ENCODE results near the gene RAB11B.
"Not testable (repeated sequence)": the region's sequence is repeated elsewhere in the genome, so short reads cannot be mapped to it uniquely, and the experiment has no call there.

The RAB11B gene

GRCh38 chr19:8396563-8397203 is 6.5 kb downstream of the RAB11B start:
- peak; percentile 80 to 85 for DNase-seq

DNA sequence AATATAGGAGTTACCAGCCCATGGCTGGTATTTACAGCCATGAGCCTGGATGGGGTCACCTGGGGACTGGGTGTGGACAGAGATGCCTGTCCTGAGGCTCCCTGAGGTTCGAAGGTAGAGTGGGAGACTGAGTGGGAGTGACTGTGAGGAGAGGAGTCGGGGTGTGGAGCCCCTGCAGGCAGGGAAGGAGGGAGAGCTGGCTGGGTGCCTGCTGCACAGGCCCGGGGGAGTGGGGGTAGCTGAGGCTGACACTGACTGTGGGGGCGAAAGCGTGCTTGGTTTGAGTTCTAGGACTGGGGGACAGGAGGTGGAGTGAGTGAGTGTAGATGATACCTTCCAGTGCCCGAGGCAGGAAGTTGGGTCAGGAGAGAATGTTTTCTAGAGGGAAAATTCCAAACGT is 7.1 kb downstream of the RAB11B start:
- no peak for DNase-seq

- DNase-seq, result no peak
These were observed 7.7 kb downstream of the RAB11B start for GRCh38 chr19:8397746-8398310.

DNA sequence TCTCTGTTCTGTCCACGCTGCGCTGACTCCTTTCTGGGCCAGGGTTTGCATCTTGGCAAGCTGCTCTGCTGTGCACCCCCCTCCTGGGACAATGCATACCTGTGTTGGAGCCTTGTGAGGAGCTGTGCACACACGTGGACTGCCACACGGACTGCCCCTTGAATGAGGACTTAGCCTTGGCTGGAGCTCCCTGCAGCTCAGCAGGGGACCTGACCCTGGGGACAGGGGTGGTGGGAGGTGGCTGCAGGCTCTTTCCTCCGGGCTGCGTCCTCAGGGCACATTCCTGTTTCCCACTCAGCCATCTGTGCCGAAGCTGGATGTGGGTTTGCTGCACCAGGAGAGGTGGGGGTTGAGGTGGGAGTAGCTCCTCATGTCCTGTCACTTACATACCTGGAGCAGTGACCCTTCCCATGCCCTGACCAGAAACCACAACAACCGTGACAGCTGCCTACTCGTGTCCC is 8.2 kb downstream of the RAB11B start:
- no peak for DNase-seq

DNA sequence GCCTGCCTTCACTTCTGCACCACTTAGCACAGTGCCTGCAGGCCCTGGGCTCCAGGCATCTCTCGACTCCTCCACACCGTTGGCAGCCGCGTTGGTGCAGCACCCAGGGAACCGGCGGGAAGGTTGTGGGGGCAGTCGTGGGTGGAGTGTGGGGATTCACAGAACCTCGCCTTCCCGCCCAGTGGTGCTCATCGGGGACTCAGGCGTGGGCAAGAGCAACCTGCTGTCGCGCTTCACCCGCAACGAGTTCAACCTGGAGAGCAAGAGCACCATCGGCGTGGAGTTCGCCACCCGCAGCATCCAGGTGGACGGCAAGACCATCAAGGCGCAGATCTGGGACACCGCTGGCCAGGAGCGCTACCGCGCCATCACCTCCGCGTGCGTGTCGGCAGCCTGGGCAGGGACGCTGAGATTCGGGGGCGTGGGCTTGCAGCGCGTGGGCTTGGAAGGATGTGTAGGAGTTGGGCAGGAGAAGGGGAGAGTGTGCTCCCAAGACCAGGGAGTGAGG is 9.6 kb downstream of the RAB11B start:
- DNase-seq, result no peak

DNA sequence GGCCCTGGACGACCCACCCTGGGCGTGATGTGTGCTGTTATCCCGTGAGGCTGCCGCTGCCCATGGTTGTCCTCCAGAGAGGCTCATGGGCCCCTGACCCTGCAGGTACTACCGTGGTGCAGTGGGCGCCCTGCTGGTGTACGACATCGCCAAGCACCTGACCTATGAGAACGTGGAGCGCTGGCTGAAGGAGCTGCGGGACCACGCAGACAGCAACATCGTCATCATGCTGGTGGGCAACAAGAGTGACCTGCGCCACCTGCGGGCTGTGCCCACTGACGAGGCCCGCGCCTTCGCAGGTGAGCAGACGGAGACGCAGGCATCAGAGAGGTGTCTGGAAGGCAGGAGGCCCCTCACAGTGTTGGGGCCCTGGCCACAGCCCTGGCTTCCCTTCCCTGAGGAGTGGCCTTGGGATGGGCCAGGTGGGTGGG is 11.8 kb downstream of the RAB11B start:
- DNase-seq, result no peak

DNA sequence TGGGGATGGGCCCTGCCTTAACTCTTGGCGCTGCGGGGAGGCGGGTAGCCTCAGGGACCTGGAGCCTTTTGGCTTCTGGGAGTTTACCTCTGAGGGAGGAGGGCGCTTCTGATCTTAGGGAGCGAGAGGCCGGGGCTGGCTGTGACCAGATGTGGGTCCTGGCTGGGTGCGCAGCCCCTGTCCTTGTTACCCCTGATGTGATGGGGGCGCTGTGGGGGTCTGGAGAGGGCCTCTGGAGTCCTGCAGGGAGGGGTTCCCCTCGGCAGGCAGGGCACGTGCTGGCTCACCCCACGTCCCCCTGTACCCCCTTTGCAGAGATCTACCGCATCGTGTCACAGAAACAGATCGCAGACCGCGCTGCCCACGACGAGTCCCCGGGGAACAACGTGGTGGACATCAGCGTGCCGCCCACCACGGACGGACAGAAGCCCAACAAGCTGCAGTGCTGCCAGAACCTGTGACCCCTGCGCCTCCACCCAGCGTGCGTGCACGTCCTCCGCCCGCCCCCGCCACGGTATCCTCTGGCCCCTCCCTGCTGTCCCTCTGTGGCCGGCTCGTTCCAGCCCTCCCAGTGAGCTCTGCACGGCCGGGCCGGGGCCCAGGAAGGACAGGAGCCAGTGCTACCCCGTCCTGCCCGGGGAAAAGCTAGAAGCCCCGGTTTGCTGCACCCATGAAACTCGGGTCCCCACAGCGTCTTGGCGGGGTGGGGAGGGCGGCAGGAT is 13.1 kb downstream of the RAB11B start:
- DNase-seq, result no peak

DNA sequence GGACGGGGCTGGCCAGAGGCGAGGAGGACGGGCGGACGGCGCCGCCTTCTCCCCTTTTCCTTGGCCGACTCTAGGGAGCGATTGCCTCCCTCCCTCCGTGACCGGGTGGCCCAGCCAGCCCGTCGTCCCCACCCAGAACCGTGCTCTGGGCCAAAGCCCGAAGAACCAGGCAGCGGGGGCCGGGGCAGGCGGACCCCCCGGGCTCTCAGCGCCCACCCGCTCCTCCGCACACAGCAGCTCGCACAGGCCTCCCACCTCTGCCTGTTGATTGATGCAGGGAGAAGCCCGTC is 13.6 kb downstream of the RAB11B start:
- no peak for DNase-seq

DNA sequence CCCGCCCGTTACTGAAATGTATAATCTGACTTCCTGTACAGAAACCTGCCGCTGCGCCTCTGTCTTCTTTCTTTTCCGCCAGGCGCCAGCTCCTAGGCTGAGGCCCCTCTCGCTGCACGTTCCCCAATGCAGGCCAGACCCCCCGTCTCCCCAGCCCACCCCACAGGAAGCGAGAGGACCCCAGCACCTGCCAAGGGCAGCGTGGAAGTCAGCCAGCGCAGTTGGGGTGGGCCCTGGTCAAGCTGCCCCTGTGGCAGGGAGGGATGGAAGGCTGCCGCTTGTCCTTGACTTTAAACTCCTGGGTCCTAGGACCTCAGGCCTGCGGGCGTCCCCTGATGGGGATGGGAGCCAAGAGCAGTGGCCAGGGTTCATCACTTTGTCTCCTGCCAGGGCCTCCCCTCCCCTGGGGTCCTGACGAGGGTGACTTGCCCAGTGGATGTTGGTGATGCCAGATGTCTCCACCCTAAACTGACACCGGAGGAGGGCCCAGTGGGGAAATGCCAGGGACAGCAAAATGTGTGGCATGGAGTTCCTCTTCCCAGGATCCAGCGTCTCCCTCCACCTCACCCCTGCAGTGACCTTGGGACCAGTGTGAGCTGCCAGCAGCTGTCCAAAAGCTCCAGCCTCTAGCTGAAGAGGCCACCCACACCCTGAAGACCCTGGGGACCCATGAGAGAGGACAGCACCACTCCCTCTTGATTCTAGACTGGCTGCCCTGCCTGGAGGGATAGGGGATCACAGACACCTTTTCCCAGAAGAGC is 14.4 kb downstream of the RAB11B start:
- DNase-seq, result no peak

GRCh38 chr19:8410718-8411117 is 20.6 kb downstream of the RAB11B start:
- not testable (repeated sequence) for DNase-seq

DNA sequence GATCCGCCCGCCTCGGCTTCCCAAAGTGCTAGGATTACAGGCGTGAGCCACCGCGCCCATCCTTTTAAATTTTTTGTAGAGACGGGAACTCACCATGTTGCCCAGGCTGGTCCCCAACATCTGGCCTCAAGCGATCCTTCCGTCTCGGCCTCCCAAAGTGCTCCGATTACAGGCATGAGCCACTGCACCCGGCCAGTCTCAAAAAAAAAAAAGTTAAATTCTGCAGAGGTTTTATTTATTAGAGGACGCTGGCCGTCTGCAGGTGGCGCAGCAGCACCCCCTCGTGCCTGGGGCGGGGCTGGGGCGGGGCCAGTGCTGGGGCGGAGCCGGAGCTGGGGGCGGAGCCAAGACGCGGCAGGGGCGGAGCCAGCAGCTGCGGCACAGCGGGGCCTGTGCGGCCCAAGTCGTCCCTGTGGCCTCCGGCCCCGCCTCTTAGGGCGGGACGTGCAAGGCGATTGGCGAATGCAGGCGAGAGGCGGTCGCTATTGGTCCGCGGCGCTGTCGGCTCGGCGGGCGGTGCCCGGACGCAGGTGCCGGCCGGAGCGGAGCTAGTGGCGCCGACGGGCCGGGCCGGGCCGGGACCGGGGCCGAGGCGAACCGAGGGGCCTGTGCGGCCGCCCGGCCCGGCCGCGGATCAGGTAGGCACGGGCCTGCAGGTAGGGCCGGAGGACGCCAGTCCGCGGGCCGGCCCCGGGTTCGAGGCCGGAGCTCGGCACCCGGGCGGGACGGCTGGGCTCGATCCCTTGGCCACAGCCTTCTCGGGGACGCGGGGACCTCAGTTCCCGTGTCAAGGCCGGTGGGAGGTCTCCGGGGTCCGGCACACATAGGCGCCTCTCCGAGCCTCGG is 22.8 kb downstream of the RAB11B start, which contains the start of gene MARCHF2:
Gene MARCHF2 (plus strand): TSS at position 523 of the 846 bp plus-strand sequence. CDS start 8,536 bp downstream, outside the sequence.
- DNase-seq, result peak; percentile 97 to 98

- DNase-seq, result no peak
These were observed 23.5 kb downstream of the RAB11B start for GRCh38 chr19:8413629-8413995.

DNA sequence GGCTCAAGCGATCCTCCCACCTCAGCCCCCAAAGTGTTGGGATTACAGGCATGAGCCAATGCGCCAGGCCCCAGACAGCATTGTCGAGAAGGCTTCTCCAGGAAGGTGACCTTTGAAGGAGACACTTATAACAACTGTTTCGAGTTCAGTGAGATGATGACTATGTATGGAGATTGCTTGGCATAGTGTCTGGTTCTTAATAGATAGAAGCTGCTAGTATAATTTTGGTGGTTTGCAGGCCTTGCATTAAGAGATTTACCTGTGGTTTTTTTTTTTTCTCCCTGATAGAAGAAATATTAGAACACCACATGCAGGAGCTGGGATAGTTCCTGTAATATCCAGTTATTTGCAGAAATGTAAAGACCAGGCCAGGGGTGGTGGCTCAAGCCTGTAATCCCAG is 26.6 kb downstream of the RAB11B start:
- no peak for DNase-seq

GRCh38 chr19:8421484-8422461 is 31.6 kb downstream of the RAB11B start:
- no peak for DNase-seq

DNA sequence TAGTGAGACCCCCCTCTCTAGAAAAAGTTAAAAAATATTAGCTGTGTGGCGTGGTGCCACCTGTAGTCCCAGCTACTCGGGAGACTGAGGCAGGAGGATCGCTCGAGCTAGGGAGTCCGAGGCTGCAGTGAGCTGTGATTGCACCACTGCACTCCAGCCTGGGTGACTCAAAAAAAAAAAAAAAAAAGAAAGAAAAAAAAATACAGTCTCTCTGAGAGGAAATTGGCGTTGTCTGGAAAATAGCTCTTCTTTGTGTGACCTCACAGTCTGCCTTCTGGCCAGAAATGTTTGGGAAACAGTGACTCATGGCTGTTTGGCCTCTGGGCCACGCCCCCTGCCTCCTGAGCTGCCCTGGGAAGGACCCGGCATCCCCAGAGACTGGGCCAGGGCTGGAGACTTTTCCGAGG is 33.7 kb downstream of the RAB11B start:
- peak in 1 of 2 donors; percentile 73 for DNase-seq

DNA sequence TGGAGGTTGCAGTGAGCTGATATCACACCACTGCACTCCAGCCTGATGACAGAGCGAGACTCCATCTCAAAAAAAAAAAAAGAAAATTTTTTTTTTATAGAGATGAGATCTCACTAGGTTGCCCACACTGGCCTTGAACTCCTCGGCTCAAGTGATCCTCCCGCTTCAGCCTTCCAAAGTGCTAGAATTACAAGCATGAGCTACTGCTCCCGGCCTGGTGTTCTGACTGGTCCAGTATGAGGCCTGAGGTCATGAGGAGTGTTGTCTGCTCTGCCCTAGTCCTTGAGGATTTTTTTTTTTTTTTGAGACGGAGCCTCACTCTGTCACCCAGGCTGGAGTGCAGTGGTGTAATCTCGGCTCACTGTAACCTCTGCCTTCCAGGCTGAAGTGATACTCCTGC is 35.2 kb downstream of the RAB11B start:
- not testable (repeated sequence) for DNase-seq

GRCh38 chr19:8426283-8426682 is 36.1 kb downstream of the RAB11B start:
- DNase-seq, result no peak

- DNase-seq, result no peak
These were observed 38.9 kb downstream of the RAB11B start for GRCh38 chr19:8429044-8429443.

DNA sequence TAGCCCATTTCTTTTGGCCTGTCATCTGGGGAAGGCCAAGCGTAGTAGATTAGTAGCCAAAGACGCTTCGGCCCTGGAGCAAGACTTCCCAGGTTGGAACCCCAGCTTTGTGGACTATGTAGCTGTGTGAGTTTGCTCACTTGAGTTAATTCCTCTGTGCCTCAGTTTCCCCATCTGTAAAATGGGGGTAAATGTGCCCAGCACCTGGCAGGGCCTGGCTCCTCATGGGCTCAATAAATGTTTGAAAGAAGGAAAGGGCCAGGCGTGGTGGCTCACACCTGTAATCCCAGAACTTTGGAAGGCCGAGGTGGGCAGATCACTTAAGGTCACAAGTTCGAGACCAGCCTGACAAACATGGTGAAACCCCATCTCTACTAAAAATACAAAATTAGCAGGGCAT is 39.7 kb downstream of the RAB11B start:
- DNase-seq, result no peak

DNA sequence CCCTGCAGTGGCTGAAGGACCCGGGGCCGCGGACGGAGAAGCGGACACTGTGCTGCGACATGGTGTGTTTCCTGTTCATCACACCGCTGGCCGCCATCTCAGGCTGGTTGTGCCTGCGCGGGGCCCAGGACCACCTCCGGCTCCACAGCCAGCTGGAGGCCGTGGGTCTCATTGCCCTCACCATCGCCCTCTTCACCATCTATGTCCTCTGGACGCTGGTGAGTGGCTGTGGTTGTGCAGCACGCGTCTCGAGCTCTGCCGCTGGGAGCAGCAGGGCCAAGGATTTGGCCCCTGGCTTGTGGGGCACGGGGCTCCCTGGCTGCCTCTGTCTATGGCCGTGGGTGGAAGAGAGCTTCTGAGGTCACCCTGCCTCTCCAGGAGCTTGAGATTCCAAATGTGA is 40.5 kb downstream of the RAB11B start:
- DNase-seq, result no peak

GRCh38 chr19:8438236-8438635 is 48.1 kb downstream of the RAB11B start:
- DNase-seq, result no peak
